Lower leg skin (tissue), 3 donors: ENCODE data around the gene C1orf105.

Experiments used
- CTCF ChIP-seq, 3 donors: fragments of 450-650 bp; IDR thresholded peaks; one replicate each; pipeline ENCODE4 v1.5.1; 2016; ENCODE audit warnings: antibody characterized with exemption in 3 of 3, mild to moderate bottlenecking in 3 of 3, moderate library complexity in 2 of 3
- POLR2A ChIP-seq, 2 donors: fragments of 450-650 bp; IDR thresholded peaks; one replicate each; pipeline ENCODE4 v1.6.1; 2016 to 2017; ENCODE audit warnings: antibody characterized with exemption in 2 of 2, mild to moderate bottlenecking in 1 of 2, moderate library complexity in 1 of 2

- TF ChIP-seq CTCF (IDR thresholded peaks at IDR 0.05) (no peak), POLR2A (IDR thresholded peaks at IDR 0.05) (no peak)
These were observed 26.2 kb upstream of the C1orf105 start for GRCh38 chr1:172394141-172394751.
